Measurements from ENCODE around the gene ZNF717. TPM values are rescaled to one million over a fixed set of nuclear protein-coding genes. Genes with fewer than 3 reads are reported as not detected.

ZNF717 gene
- total RNA-seq, 2 experiments from 2014 or later = 10.7 to 12.4 TPM

- no peaks in the 10 kb centered on the region for H3K4me1 Mint-ChIP-seq
- H3K27ac Mint-ChIP-seq = no peak overlapping the region
- ATAC-seq (no peak), DNase-seq (no peak)
- no peak overlapping the region for H3K4me3 Mint-ChIP-seq
- CTCF ChIA-PET = no interaction called here
- no peaks in the 10 kb centered on the region for H3K36me3 Mint-ChIP-seq
- peaks cover 5% of the 10 kb centered on the region for H3K9me3 Mint-ChIP-seq (ENCODE audit: low read depth)
- H3K27me3 Mint-ChIP-seq = no peaks in the 10 kb centered on the region
These were observed 98.0 kb downstream of the ZNF717 start for GRCh38 chr3:75687323-75687722.

Small RNA genes within 50 kb of the gene (microRNA-seq; reads per million reads assigned to microRNA genes)
- gene MIR4273 = not detected

Other genes with a start within 250 kb of the ZNF717 start
- not detected for gene FRG2C, start 121.2 kb downstream of the ZNF717 start, total RNA-seq